GM23338 (cell line): Measurements from ENCODE around the gene MT1HL1.

ENCODE experiments used
- CREB1 ChIP-seq: fragments of 250-450 bp; sonication (Bioruptor Pico); IDR thresholded peaks from 2 replicates; pipeline ENCODE4 v1.5.0; 2020; ENCODE audit warnings: low read depth, mild to moderate bottlenecking, moderate library complexity
- CTCF ChIP-seq, 2 experiments: fragments of 200-600 bp in 1 of 2; sonication (generic) in 1 of 2; conservative IDR thresholded peaks; 2 replicates each; pipeline versions ENCODE4 v1.5.1 to v1.6.1; 2016 to 2017; ENCODE audit warnings: antibody characterized with exemption in 2 of 2, low read depth in 2 of 2, mild to moderate bottlenecking in 2 of 2, moderate library complexity in 1 of 2
- ETS1 ChIP-seq: IDR thresholded peaks from 2 replicates; pipeline ENCODE4 v1.6.1; 2016; ENCODE audit warnings: antibody characterized with exemption
- EZH2phosphoT487 ChIP-seq: fragments of 200-600 bp; sonication (generic); IDR thresholded peaks from one replicate; pipeline ENCODE4 v1.8.1; 2018; ENCODE audit warnings: antibody characterized with exemption; ENCODE audit not compliant: unreplicated experiment
- JUNB ChIP-seq: IDR thresholded peaks from one replicate; pipeline ENCODE4 v1.6.1; 2016; ENCODE audit warnings: antibody characterized with exemption; ENCODE audit not compliant: unreplicated experiment
- POLR2AphosphoS5 ChIP-seq: IDR thresholded peaks from 2 replicates; pipeline ENCODE4 v1.6.1; 2016; ENCODE audit warnings: antibody characterized with exemption, low read depth
- STAT1 ChIP-seq: IDR thresholded peaks from one replicate; pipeline ENCODE4 v1.6.1; 2016; ENCODE audit warnings: antibody characterized with exemption; ENCODE audit not compliant: unreplicated experiment

GRCh38 chr1:236975461-236975860 is 28.8 kb downstream of the MT1HL1 start:
- TF ChIP-seq POLR2AphosphoS5 (no peak), CTCF (conservative IDR thresholded peaks at IDR 0.05; ENCODE audit: low read depth in 2 of 2) (no peak), CREB1 (CRISPR knock-in tag) (no peak), STAT1 (no peak), EZH2phosphoT487 (no peak), JUNB (no peak), ETS1 (no peak)
